NCI-H1092 treated with DMSO at 0.1 percent for 48 hours (cell line): ENCODE results near the gene SCGB3A1.

ENCODE experiments used
- DNase-seq: peaks from one replicate; lab custom pipeline; 2025; lab: John Stamatoyannopoulos, UW

SCGB3A1 gene

GRCh38 chr5:180591311-180591887 lies at the start of gene SCGB3A1:
TSS of gene SCGB3A1 (minus strand) at chr5:180591499. CDS start at chr5:180591462, 37 bp downstream.
- no peak for DNase-seq

GRCh38 chr5:180640611-180640860 lies 49.2 kb upstream of the SCGB3A1 start:
- no peak for DNase-seq

GRCh38 chr5:180639741-180640610 lies 48.7 kb upstream of the SCGB3A1 start:
- DNase-seq: no peak

- DNase-seq: no peak
Measured at GRCh38 chr5:180639287-180639686, 48.0 kb upstream of the SCGB3A1 start.

GRCh38 chr5:180637962-180638680 lies 46.8 kb upstream of the SCGB3A1 start:
- no peak for DNase-seq

- no peak for DNase-seq
Measured at GRCh38 chr5:180636403-180637075, 45.2 kb upstream of the SCGB3A1 start.

GRCh38 chr5:180636016-180636402 lies 44.7 kb upstream of the SCGB3A1 start:
- DNase-seq: no peak

GRCh38 chr5:180633283-180634177 lies 42.2 kb upstream of the SCGB3A1 start:
- DNase-seq: no peak

GRCh38 chr5:180632768-180633167 lies 41.5 kb upstream of the SCGB3A1 start:
- DNase-seq: no peak

GRCh38 chr5:180631549-180632383 lies 40.5 kb upstream of the SCGB3A1 start:
- peak; percentile 52 for DNase-seq

GRCh38 chr5:180630426-180630825 lies 39.1 kb upstream of the SCGB3A1 start:
- no peak for DNase-seq

GRCh38 chr5:180629831-180630382 lies 38.6 kb upstream of the SCGB3A1 start:
- DNase-seq: no peak

- DNase-seq: no peak
Measured at GRCh38 chr5:180628827-180629750, 37.8 kb upstream of the SCGB3A1 start.

GRCh38 chr5:180628211-180628610 lies 36.9 kb upstream of the SCGB3A1 start:
- DNase-seq: no peak

- no peak for DNase-seq
Measured at GRCh38 chr5:180627386-180628120, 36.3 kb upstream of the SCGB3A1 start.

GRCh38 chr5:180626661-180627385 lies 35.5 kb upstream of the SCGB3A1 start:
- no peak for DNase-seq

- DNase-seq: no peak
Measured at GRCh38 chr5:180625791-180626660, 34.7 kb upstream of the SCGB3A1 start.
